Measurements from ENCODE around the gene SLC38A4.

- TF ChIP-seq CTCF (IDR thresholded peaks at IDR 0.05) (no peak), POLR2A (IDR thresholded peaks at IDR 0.05) (no peak)
These were observed 107.3 kb downstream of the SLC38A4 start for GRCh38 chr12:46718495-46718894.

All from adrenal gland (tissue), 5 donors.